CD4-positive, alpha-beta T cell treated with Interleukin-4 for 4 hours (primary cell): ENCODE measurements around the gene AFF3.

Experiments
- DNase-seq: peaks from one replicate; pipeline ENCODE4 v3.0.0-alpha.2; 2020

Gene AFF3

DNA sequence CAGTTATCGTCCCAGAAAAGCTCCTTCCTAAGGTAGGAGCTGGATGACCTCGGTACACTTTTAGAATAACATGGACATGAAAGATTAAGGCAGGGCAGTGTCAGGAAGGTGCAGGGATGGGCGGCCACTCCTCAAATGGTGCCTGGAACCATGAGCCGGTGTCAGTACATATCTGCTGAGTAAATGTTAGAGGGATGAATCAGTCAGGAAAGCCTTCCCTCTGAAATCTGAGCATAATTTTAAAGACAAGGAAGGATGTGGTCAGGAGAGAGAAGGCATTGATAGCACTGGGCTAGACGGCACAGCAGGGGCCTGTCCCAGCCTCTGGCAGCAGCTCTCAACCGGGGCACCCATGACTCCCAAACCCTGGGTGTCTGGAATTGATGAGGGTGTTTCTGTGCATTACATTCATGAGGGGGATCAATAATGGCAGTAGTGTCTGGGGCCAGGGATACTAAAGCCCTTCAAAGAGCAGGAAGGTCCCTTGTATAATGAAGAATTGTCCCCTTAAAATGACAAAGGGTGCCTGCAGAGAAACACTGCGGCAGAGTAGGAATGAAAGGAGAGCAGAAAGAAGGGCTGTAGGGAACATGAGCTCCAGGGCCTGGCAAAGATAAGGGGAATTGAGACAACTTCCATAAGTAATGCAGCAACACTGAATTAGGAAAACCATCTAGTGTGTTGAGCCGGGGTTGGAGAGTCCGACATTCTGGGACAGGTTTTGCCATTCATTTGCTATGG is 490.3 kb downstream of the AFF3 start:
- no peak for DNase-seq

DNA sequence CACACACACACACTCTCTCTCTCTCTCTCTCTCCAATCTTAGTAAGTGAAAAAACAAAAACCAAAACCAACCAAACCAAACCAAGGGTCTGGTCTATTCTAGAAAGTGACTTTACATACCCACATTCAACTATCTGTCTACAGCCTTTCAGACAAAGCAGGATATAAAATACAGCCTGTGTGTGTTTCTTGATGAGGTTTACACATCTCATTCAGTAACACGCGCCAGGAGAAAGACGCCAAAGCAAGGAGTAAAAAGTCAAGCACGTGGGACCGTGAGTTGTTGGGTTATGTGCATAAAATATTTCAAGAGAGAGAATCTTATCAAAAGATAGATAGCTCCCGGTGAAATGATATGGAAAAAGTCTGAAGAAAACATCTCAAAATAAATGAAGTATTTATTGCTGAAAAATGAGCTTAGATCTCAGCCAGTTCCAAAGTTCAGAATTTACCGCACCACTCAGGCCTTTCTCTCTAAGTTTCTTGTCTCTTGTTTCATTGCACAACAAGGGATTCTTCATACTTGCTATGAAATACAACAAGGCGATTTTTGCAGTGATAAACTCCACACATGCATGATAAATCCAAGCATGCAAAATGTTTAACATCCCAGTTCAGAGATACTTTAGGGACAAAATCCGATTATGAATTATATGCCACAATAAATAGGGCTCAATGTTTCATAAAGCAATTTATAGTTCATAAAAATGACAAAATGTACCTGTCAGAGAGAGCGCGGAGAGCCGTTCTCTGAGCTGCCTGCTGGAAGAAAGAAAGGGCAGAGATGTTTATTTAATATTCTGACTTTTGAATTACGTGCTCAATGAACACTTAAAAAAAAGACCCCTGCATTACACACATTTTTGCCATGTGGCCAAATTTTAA is 493.2 kb downstream of the AFF3 start:
- no peak for DNase-seq

DNA sequence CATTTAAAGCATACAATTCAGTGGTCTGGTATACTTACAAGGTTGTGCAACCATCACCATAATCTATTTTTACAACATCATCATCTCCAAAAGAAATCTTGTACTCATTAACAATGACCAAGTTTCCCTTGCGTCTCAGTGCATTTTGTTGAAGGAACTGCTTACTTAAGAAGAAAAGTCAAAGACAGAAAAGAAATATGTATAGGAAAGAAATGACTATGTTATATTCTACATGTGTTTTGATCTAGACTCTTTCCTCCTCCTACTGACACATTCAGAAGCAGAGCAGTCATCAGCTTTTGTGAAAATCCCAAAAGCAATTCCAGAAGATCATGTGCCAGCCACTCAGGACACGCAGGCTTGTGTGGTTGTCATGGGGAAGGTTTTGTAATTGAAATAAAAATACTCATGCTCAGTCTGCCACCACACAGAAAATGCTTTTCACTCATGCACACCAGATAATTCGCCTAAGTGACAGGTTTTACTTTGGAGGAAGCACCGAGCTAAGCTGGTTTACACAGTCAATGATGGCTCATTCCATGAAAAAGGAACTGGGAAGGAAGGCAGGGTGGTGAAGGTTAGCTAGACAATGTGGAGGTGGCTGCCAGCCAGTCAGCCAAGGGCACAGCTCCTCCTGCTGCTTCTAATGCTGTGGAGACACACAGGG is 494.1 kb downstream of the AFF3 start:
- no peak for DNase-seq

DNA sequence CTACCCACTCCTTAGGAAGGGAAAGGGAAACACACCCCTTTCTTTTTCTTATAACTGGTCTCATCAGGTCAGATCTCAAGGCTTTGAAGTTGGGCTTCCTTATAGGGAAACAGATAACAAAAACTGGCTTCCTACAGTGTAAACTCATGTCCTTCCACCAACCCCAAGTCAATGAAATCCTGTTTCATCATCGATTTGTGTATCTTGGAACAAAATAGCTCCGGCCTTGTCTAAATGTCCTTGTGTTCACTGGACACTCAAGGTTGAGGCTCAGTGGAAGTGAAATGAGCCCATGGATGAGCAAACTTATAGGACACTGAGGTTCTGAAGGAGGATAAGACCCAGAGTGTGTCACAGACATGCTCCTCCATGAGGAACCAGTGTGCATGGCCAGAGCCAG is 496.4 kb downstream of the AFF3 start:
- no peak for DNase-seq

DNA sequence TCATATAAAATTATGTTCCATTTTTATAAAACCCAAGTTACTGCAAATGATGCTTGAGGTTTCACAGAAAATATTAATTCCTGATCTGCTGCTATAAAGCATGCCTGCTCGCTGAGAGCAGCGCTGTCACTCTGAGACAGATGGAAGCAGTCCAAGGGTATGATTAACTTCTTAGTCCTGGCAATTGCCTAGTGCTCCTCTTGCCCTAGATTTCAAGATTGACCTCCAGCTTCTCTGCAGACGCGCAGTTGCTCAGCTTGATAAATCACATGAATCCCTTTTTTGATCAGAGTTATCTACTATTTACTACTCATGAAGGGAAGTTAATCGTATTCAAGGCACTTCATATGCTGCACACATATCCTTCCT is 498.0 kb downstream of the AFF3 start:
- no peak for DNase-seq

DNA sequence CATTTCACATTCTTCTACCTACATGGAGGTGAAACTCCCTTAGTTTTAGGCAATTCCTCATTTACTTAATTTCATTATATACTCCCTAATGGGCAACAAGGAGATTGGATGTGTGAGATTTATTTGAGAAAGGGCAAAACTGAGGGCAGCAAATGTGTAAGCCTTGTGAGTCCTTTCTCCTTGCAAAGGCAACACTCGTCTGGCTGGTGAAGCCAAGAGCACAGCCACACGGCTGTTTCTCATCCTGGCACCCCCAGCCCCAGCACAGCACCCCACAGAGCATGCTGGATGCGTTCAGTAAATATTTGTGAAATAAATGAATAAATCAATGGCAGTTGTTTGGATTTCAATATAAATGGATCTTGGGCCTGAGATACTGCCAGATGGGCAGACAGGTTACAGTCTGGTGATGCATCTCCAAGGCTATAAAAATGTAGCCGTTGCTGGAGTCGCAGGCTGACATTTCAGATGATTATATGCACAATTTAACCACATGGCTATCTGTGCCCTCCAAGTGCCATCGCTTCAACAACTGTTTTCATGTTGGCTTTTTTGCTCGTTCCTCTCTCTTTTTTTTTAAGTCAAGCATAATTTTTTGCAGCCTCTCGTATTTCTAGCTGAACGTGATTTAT is 498.5 kb downstream of the AFF3 start:
- DNase-seq: no peak

DNA sequence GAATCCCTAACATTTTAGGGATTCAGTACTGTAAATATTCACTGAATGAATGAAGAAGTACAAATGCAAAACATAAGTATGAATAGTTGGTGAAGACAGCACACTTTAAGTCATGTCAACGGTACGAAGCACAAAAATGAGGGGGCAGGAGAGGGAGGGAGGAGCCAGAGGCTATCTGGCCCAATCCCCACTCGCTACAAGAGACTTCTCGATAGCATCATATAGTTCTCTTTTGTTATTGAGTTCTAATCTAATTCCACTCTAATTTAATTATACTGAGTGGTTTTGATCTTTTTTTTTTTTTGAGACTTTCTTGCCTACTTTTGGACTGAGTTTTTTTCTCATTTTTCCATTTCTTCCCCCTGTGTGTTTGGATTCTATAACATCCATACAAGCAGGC is 500.4 kb downstream of the AFF3 start:
- DNase-seq: no peak

DNA sequence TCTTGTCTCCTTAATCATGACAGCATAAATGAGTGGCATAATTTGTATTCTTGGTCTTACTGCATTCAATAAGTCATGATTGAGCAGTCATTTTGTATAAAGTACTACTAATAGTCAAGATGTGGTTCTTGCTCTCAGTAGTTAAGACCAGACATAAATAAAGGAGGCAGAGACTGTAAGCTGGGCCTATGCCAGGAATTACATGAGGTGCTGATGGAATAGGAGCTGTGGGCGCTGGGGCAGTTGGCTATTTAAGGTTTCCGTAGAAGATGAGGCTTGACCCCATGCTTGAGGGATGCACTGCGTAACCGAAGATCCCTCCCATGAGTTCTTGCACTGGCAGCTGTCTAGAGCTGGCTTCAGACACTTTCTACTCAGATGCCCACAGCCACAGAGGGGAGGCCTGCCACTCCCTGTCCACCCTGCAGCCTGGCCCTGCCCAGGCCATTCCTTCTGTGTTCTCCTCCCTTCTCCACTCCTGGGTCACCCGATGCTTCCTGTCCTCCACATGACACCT is 501.7 kb downstream of the AFF3 start:
- no peak for DNase-seq

DNA sequence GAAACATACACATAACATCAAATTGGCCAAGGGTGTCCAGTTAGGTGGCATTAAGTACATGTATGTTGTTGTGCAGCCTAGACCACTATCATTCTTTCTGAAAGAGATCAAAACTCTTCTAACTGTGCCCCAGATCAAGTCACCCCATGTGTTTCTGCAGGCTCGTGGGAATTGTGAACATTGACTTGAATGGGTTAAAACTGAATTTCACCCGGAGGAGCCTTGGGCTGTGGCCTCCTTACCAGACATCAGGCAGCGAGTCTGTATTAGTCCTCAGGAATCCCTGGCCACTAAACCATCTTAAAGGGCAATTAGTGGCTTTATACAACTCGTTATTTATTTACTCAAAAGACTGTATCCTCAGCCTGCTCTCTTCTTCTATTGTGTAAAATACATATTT is 503.6 kb downstream of the AFF3 start:
- DNase-seq: no peak

DNA sequence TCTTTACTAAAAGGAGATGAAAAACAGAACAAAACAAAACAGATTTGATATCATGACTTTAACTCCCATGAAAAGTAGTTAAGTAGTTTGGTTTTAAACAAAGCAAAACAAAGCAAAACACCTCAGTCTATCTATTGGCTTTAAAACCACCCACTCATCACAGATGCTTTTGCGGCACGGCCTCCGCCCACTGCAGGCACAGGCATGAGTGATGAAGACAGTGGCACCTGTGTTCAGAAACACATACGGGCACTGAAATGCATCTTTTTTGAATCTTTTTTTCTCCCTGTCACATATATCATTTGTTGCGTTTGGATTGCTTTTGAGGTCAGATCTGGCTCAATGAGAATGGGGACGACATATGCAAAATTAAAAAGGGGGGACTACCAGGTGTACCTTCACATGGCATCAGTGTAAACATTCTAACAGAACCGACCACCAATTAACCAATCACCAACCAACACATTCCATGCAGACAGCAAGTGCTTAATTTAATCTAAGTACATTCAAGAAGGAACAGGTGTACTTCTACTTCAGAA is 505.2 kb downstream of the AFF3 start:
- DNase-seq: no peak

DNA sequence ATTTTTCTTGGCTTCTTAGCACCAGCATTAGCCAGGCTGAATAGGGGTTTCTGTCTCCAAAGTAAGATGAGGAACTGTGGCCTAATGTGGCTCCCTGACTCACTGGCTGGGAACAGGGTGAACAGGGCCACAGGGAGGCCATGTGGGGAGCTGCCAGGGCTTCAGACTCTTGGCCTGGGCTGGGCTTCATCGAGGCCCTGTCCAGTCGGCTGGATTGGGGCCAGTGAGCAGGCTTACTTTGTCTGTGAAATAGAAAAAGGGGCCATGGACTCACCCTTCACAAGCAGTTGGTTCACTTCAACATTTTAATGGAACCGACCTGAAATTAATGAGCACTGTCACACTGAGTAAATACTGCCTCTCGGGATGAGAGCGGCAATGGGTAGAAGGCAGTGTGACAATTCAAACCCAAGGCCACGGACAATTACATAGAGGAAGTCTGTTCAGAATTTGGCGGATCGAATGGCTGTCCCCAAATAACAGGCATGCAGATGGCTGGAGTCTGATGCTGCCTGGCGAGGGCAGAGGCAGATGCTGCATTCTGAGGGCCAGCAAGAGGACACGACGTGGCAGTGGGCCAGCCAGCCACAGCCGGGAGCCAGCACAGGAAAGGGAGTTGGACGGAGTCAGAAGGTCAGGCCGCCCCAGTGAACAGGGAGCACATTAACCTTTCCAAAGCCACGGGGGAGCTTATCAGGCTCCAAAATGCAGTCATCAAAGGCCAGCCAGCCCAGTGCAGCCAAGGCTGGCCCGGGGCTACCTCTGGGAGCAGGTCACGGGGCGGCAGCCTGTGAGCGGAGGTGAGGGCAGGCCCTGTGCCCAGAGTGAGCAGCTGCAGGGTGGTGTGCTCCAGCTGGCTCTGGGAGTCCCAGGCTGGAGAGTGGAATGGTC is 506.0 kb downstream of the AFF3 start:
- no peak for DNase-seq

DNA sequence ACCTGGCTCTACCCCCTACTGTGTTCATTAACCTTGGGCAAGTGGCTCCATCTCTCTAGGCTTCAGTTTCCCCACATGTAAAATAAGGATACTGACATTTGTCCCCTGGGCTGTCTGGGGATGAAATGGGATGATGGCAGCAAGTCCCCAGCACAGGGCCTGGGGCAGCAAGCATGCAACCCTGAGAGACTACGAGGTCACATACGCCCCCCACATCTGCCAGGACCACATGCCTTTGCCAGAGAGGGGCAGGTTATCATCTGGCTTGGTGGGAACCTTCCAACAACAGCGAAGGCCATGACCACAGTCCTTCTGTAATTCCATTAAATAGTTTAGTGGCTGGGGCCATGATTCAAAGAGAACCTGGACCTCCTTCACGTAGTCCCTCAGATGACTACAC is 506.7 kb downstream of the AFF3 start:
- no peak for DNase-seq

DNA sequence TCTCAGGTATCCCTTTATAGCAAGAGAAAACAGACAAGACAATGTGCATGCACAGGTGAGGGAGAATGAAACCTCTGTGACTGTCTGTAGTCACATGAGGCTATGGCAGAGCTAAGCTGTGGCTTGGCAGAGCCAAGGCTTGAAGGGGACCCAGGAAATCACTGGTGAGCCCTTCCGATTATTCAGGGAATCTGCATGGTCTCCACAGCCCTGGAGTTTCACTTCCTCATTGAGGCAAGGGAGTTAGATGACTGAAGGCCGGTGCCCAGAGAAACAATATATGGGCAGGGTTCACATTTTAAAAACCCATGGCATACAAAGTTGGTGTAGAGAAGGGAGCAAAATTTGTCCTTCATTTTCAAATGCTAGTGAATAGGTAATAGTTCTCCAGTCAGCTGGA is 508.2 kb downstream of the AFF3 start:
- no peak for DNase-seq

DNA sequence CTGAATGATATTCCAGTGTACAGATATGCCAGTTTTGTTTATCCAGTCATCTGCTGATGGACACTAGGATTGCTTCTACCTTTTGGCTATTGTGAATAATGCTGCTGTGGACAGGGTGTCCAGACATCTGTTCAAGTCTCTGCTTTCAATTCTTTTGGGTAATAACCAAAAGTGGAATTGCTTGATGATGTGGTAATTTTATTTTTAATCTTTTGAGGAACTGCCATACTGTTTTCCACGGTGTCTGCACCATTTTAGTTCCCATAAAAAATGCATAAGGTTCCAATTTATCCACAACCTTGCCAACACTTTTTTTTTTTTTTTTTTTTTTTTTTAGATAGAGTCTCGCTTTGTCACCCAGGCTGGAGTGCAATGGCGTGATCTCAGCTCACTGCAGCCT is 510.7 kb downstream of the AFF3 start:
- DNase-seq: no peak

DNA sequence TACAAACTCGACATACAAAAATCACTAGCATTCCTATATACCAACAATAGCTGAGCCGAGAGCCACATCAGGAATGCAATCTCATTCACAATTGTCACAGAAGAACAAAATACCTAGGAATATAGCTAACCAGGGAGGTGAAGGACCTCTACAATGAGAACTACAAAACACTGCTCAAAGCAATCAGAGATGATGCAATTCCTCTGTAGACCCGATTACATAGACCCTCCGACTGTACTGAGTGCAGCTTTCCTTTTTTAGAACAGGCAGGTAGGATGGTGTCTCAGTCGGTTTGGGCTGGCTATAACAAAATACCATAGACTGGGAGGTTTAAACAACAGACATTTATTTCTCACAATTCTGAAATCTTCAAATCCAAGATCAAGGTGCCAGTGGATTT is 513.1 kb downstream of the AFF3 start:
- no peak for DNase-seq

DNA sequence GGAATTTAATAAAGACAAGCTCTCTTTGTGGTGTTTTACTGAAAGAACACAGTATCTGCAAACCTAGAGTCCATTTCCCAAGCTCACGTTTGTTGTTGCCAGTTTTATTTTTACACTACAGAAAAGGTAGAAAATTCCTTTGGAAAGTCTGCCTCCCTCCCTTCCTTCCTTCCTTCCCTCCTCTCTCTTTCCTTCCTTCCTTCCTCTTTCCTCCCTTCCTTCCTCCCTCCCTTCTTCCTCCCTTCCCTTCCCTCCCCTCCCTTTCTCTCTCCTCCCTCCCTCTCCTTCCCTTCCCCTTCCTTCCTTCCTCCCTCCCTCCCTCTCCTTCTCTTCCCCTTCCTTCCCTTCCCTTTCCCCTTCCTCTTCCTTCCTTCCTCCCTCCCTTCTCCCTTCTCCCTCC is 516.2 kb downstream of the AFF3 start:
- no peak for DNase-seq

DNA sequence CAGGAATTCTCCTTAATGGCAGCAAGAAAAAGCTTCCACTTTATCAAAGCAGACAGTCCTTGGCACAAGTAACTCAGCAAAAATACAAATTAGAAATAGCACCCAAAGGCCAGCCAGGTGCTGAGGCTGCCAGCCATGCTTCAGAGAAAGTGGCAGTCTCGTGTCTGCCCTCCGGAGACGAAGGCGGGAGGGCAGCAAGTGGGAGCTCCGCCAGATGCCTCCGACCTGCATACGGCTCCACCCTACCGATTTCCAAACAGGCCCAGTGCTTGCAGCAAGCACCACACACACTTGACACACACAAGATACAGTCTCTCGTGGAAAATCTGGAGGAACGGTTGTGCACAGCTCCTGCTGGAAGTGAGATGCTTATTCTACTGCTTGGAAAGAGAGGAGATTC is 517.7 kb downstream of the AFF3 start:
- DNase-seq: no peak

DNA sequence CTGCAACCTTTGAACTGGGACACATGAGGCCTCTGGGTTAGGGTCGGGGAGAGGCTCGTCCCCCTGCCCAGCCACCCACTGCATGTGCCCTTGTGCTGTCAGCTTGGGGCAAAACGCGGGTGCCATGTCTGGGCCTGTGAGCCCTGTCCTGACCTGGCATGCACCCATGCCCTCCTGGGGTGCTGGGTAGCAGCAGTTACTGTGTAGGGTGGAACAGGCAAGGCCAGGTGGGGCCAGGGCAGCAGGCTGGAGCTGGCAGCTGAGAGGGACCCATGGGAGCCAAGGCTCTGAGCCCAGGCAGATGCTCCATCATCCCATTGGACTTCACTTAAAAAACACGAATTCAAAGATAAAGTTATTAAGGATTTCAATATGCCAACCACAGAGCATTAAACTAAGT is 518.8 kb downstream of the AFF3 start:
- DNase-seq: no peak

DNA sequence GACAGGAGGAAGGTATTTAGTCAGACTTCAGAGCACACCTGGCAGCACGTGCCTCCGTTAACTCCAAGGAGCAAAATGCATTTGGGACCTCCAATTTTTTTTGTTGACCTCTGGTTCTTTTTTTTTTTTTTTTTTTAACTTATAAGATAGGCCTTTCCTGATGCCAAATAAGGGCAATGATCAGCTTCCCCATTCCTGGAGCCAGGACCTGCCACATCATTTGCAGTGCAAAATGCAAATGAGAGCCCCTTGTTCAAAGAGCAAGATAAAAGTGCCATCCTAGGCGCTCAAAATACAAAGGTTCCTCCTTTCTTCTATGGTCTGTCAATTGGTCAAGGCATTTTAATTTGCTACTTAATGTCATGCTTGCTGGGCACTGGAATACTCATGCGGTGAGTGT is 519.4 kb downstream of the AFF3 start:
- DNase-seq: no peak

DNA sequence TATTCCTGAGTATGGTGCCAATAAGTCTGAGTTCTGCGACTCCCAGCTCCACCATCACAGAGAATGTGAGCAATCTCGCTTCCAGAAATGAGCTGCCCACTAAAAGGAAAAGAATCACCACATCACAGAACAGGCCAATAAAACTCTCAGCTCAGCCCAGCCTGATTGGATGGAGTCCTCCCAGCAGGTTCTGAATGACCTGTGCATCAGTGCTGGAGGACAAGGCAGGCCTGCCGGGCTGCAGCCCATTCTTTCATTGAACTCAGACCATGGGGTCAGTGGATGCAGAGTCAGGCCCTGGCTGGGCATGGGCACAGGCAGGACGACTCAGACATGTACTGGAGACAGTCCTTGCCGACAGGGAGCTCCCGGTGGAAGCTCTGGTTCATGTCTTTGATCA is 519.9 kb downstream of the AFF3 start:
- no peak for DNase-seq

DNA sequence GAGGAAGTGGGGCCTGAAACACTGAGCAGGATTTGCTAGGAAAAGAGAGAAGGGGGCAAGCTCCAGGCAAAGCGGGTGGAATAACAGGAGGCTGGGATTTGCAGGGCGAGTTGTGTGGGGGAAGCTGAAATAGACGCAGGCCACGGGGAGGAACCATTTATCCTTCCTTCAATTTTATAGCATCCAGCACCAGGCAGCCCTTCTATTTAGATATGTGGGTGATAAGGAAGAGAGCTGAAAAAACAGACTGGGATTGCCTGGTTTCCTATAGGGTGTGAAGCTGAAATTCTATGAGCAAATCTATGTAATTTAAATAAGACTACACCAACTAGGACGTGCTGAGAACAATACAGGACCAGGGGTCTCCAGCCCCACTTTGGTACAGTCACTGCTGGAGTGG is 520.6 kb downstream of the AFF3 start:
- no peak for DNase-seq

DNA sequence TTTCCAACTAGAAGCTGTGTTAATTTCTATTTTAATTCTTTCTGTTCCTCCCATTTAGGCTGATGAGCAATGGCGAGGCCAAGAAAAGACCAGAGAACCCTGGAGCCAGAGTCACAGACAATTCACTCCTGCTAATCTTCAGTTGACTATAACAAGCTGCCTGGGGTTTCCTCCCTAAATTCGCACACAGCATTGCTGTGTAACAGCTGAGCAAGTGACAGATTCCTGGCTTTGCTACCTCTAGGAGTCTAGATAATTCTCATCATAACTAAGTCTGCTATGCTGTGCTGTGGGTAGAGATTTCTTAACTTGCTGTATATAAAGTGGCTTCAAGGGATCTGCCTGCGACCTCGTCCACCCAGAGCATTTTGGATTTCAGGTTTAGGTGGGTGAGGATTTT is 521.3 kb downstream of the AFF3 start:
- no peak for DNase-seq
